ENCODE results near the gene LMBR1.

DNA sequence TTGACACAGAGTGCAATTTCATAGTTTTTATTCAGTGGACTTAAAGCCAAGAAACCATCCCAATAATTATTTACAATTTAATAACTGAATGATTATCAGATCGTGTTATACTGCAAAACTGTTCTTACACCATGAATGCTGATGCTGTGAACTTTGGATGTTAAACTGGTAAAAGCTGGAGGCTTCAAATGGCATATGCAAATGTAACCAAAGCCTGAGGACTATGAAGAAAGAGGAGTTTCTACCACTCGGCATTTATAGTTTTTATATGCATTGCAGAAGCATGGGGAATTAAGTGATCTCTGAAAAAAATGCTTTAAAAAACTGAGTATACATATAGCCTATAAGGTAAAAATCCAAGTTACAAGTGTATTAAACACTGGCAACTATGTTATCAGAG is 210.1 kb downstream of the LMBR1 start:
- TF ChIP-seq POLR2A (IDR thresholded peaks at IDR 0.05) (no peak), POLR2AphosphoS5 (IDR thresholded peaks at IDR 0.05) (no peak)
- TF ChIP-seq, protein P1, sequence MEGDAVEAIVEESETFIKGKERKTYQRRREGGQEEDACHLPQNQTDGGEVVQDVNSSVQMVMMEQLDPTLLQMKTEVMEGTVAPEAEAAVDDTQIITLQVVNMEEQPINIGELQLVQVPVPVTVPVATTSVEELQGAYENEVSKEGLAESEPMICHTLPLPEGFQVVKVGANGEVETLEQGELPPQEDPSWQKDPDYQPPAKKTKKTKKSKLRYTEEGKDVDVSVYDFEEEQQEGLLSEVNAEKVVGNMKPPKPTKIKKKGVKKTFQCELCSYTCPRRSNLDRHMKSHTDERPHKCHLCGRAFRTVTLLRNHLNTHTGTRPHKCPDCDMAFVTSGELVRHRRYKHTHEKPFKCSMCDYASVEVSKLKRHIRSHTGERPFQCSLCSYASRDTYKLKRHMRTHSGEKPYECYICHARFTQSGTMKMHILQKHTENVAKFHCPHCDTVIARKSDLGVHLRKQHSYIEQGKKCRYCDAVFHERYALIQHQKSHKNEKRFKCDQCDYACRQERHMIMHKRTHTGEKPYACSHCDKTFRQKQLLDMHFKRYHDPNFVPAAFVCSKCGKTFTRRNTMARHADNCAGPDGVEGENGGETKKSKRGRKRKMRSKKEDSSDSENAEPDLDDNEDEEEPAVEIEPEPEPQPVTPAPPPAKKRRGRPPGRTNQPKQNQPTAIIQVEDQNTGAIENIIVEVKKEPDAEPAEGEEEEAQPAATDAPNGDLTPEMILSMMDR (IDR thresholded peaks at IDR 0.05): no peak
